Dermis lymphatic vessel endothelial cell (primary cell): ENCODE measurements around the gene GRK2. TPM values are rescaled to one million over a fixed set of nuclear protein-coding genes. Genes with fewer than 3 reads are reported as not detected.

ENCODE experiments used
- total RNA-seq: library from RNA; depleted of rRNA; stranded (reverse); fragments of >200 nt; gene quantifications from 2 replicates; pipeline ENCODE4 v1.2.1, GENCODE V29; 2014

GRK2 gene
- 22.9 and 26.1 TPM in 2 replicates for total RNA-seq

GRCh38 chr11:67266449-67267187 lies at the start of gene GRK2:
TSS of gene GRK2 (plus strand) at chr11:67266473. CDS start at chr11:67266700, 227 bp downstream.

GRCh38 chr11:67289226-67289650 lies 23.0 kb downstream of the GRK2 start, which contains the start of gene ANKRD13D:
TSS of gene ANKRD13D (plus strand) at chr11:67289303. CDS start at chr11:67289461, 158 bp downstream.

GRCh38 chr11:67303132-67303834 lies 37.0 kb downstream of the GRK2 start, which contains the start of gene SSH3:
TSS of gene SSH3 (plus strand) at chr11:67303530. CDS start at chr11:67303626, 96 bp downstream.

Other genes starting within 250 kb of the GRK2 start
- under 0.01 TPM in 2 replicates for gene SYT12, start 243.3 kb upstream of the GRK2 start, total RNA-seq
- gene RHOD, start 209.6 kb upstream of the GRK2 start, total RNA-seq: 15.3 and 17.4 TPM in 2 replicates
- gene KDM2A, start 147.2 kb upstream of the GRK2 start, total RNA-seq: 34.0 and 40.5 TPM in 2 replicates
- gene ANKRD13D, start 22.8 kb downstream of the GRK2 start, total RNA-seq: 18.6 and 25.5 TPM in 2 replicates
- gene SSH3, start 37.1 kb downstream of the GRK2 start, total RNA-seq: 7.8 and 10.2 TPM in 2 replicates
- 22.0 and 30.9 TPM in 2 replicates for gene POLD4, start 87.1 kb downstream of the GRK2 start, total RNA-seq
- gene CLCF1, start 107.1 kb downstream of the GRK2 start, total RNA-seq: 2.0 and 2.4 TPM in 2 replicates
- 4.3 and 4.8 TPM in 2 replicates for gene RAD9A, start 125.5 kb downstream of the GRK2 start, total RNA-seq
- gene PPP1CA, start 135.4 kb downstream of the GRK2 start, total RNA-seq: 233 and 254 TPM in 2 replicates
- gene TBC1D10C, start 137.6 kb downstream of the GRK2 start, total RNA-seq: 0.09 and 0.22 TPM in 2 replicates
- gene CARNS1, start 149.2 kb downstream of the GRK2 start, total RNA-seq: 0.09 and 0.22 TPM in 2 replicates
- gene RPS6KB2, start 162.0 kb downstream of the GRK2 start, total RNA-seq: 25.0 and 26.3 TPM in 2 replicates
- 0.11 and 0.43 TPM in 2 replicates for gene PTPRCAP, start 171.2 kb downstream of the GRK2 start, total RNA-seq
- 122 and 145 TPM in 2 replicates for gene CORO1B, start 177.0 kb downstream of the GRK2 start, total RNA-seq
- not detected in 2 replicates for gene GPR152, start 186.3 kb downstream of the GRK2 start, total RNA-seq
- 1.5 and 2.0 TPM in 2 replicates for gene CABP4, start 188.9 kb downstream of the GRK2 start, total RNA-seq
- 21.1 and 21.8 TPM in 2 replicates for gene TMEM134, start 202.8 kb downstream of the GRK2 start, total RNA-seq
- gene AIP, start 216.6 kb downstream of the GRK2 start, total RNA-seq: 101 TPM in 2 replicates
- 2.8 and 3.1 TPM in 2 replicates for gene PITPNM1, start 238.9 kb downstream of the GRK2 start, total RNA-seq
- 10.3 and 23.1 TPM in 2 replicates for gene CDK2AP2, start 241.7 kb downstream of the GRK2 start, total RNA-seq